Measurements from ENCODE around the gene PRR14.

Gene PRR14

DNA sequence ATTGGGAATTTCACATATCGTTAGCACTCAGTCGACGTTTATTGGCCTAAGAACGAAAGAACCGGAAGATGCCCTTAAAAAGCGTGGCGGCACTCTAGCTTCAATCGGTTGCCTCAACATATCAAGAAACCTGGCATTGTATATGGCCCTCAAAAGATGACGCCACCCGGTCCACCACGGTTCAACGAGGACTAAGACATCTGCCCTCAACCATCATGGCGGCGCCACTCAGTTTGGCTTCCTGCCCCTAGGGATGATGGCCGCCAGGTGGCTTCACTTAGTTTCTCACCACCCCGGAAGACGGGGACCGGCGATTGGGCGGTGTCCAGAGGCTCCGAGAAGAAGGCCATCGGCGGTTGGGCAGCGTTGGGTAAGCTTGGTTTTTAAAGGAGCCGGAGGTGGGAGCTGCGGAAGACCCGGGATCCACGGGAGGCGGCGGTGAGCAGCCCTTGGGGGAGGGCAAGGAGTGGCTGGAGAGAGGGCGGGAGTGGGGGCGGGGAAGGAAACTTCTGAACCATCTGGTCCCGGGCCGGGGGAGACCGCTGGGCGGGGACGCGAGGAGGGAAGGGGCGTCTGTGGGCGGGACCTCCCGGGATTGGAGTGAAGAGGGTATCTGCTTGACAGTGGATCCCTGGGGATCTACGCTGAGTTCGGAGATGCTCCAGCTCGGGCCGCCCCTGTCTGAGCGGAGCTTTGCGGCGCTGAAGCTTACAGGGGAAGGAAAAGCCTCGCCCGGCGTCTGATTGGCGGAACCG lies at the start of gene PRR14:
Gene PRR14 (plus strand): TSS at position 592 of the 755 bp plus-strand sequence. CDS start 686 bp downstream, outside the sequence.
- DNase-seq (ENCODE audit: low spot score) = peak; percentile 91

DNA sequence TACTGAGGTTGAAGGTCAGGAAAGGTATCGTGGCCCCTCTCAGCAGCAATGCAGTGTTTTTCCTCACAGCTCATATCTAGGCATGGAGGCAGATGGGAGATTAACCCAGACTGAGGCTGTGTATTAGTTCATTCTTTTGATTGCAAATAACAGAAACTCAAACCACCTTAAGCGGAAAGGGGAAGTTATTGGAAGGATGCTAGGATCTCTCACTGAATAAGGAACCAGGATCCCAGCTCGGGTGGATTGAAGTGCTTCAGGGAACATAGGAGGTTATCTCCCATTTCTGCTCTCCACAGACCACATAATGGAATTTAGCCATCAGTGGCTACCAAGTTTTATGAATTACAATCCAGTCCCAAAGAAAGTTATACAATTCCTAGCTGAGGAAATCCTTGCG lies 48.8 kb upstream of the PRR14 start:
- no peak for DNase-seq (ENCODE audit: low spot score)

DNA sequence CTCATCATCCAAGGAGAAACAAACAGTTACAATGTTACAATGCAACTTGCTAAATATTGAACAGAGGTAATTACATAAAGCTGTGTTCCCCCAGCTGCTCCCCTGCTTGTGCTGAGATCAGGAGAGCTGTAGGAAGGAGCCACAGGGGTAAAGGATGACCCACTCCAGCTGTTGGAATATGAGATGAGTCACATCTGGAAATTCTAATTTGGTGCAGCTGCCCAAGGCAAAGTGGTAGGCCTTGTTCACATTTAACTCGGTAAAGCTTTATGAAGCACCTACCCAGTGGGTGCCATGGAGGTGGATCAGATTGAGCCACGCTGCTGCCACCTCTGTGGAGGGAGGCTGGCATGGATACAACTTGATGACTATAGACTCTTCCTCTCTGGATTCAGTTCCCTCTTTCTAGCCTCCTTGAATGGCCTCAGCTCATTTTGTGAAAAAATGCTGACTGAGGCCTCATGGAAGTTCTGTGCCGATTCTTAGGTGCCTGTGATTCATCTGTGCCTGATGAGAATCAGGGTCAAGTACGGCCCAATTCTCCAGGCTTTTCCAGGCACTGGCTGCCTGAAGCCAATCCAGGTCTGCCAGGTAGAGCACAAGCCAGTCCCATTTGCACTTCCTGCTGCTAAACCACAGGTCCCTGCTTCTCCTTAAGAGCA lies 48.0 kb upstream of the PRR14 start:
- DNase-seq (ENCODE audit: low spot score) = no peak

DNA sequence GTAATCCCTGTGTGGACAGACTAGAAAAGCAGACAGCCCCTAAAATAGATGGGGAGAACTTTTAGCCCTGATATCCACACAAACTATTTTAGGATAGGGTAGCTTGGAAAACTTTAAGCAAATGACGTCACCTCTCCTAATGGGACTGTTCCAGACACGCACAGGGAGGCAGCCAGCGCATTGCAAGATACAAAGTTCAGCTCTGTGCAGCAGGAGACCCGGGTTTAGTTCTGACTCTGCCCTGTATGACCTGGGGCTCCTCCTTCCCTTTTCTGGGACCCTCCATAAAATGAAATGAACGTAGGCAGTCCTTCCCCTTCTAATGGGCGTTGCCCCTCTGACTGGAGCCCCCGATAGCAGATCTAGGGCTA lies 46.8 kb upstream of the PRR14 start:
- no peak for DNase-seq (ENCODE audit: low spot score)

DNA sequence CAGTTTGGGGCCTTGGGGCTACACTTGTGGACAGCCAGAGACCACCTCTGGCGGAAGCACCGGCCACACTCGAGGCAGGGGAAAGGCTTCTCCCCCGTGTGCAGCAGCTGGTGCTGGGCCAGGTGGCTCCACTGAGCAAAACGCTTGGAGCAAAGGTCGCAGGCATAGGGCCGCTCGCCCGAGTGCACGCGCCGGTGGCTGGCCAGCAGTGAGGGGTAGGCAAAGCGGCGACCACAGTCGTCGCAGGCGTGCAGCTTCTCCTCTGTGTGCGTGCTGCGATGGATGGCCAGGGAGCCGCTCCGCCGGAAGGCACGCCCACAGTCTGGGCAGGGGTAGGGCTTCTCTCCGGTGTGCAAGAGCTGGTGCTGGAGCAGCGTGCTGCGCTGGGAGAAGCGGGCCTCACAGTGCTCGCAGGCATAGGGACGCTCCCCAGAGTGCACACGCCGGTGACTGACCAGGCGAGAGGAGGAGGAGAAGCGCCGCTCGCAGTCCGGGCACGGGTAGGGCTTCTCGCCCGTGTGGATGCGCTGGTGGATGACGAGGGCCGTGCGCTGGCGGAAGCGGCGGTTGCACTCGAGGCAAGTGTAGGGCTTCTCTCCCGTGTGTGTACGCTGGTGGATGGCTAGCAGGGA lies 46.3 kb upstream of the PRR14 start:
- DNase-seq (ENCODE audit: low spot score) = no peak

DNA sequence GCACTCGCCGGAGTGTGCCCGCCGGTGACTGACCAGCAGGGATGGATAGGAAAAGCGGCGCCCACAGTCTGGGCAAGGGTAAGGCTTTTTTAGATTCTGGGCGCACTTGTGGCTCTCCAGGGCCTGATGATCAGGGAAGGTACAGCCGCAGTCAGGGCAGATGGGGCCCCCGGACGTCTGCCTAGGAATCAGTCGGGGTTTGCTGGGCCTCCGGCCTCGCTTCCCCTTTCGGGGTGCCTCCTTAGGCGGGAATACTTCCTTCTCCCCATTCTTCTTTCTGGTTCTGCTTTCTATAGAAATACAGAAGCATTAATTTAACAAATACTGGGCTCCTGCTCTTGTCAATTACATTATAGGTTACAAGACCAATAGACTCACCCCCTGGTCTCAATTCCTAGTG lies 45.6 kb upstream of the PRR14 start:
- no peak for DNase-seq (ENCODE audit: low spot score)

DNA sequence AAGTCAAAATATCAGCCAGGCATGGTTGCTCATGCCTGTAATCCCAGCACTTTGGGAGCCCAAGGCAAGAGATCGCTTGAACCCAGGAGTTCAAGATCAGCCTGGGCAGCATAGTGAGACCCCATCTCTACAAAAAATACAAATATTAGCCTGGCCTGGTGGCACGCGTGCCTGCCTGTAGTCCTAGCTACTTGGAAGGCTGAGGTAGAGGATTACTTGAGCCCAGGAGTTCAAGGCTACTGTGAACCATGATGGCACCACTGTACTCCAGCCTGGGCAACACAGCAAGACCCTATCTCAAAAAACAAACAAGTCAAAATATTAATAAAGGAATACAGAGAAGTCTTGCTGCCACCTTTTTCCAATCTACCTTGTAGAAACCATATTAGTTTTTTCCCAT lies 44.8 kb upstream of the PRR14 start:
- DNase-seq (ENCODE audit: low spot score) = no peak

DNA sequence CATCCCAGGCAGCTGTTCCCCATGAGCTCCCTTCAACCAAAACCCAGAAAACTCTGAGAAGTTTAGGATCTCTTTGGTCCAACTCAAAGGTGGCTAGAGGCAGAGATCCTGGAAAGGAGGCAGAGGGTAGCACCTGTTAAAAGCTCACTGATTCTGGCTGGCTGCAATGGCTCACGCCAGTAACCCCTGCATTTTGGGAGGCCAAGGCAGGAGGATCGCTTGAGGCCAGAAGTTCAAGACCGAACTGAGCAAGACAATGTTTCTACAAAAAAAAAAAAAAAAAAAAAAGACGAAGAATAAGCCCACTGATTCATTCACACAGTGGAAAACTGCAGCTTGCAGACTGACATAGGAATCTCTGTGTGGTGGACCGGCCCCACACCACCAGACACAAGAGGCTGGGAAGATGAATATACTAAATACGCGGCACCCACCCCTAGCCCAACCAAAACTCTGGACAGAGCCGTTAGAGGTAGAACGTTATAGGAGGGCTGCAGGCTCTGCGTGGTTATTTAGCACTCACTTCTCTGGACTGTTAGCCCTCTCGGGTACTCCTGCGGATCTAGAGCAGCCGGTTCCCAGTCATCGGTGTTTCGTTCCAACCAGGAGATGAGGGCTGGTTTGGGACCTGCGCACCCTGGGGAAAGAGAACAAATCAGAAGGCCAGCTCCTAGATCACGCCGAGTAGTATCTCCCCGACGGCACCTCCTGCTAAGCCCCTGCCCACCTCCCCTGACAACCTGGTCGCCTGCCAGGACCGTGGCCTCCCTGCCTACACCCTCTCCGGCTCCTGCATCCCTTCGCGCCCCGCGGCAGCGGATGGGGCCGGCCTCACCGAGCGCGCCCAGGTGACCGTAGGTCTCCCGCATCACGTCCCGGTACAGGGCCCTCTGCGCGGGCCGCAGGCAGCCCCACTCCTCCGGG lies 41.5 kb upstream of the PRR14 start:
- DNase-seq (ENCODE audit: low spot score) = peak; percentile 71

DNA sequence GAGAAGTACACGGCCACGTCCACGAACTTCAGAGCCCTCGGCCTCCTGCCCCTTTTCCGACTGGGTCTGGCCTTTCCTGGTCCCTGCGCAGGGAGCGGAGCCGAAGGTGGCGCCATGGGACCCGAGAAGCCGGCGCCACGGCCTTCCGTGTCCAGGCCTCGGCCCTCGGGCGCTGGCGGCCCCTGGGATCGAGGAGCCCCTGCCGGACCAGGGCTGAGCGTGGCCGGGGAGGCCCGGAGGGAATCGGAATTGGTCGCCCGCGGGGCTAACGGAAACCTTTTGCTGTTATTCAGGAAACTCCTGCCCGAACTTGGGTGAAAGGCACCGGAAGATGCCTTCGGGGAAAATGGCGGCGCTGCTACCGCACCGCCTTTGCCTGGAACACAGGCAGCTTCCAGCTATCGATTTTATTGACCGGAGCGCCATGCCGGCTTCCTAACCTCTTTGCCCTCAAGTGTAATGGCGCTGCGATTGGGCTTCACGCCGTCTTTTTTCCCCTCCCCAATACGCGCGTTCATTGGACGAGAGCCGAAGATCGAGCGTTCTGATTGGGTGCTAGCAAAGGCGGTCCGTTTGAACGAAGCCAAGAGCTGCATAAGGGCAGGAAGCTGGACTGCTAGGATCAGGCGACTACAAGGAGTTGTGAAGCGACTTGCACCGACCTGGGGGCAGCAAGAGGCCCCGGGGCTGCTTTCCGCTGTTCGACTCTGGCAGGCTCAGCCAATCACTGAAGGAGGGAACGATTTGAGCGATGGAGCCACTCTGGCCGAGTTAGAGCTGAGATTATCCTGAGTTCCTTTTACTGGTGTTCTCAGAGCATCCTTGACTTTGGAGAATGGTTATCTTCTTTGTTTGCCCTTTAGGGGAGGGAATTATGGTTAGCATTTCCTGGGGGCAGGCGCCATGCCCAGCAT lies 40.6 kb upstream of the PRR14 start, which contains the start of gene ZNF689:
Gene ZNF689 (minus strand): TSS at position 464 of the 914 bp plus-strand sequence. CDS start 348 bp downstream, at position 116.
- peak; percentile 98 for DNase-seq (ENCODE audit: low spot score)

DNA sequence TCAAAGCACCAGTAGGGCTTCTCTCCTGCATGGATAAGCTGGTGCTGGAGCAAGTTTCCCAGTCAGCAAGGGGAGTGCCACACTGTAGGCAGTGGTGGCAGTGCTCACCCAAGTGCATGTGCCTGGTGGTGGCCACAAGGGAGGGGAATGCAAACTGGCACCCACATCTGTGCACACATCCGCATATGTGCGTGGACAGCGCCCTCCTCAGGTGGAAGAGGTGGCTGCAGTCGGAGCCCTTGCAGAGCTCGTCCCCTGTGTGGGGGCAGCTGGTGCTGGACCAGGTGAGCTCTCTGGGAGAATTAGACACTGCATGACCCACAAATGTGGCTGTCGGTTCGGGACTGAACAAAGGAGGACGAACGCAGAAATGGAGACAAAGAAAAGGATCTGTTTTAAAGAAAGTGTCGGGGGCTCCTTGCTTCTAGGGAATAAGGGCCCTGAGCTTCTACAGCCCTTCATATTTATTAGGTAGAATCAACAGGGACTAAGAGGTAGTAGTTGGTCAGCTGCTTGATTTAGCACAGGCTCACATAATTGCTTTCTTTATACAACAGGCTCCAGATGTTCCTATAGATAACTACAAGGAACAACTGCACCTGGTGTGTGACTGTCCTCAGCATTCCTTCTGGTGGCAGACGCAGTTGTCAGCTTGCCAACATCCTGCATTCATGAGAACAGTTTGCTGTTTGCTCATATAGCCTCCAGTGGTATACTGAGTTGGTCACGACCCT lies 35.2 kb upstream of the PRR14 start:
- peak; percentile 83 for DNase-seq (ENCODE audit: low spot score)

DNA sequence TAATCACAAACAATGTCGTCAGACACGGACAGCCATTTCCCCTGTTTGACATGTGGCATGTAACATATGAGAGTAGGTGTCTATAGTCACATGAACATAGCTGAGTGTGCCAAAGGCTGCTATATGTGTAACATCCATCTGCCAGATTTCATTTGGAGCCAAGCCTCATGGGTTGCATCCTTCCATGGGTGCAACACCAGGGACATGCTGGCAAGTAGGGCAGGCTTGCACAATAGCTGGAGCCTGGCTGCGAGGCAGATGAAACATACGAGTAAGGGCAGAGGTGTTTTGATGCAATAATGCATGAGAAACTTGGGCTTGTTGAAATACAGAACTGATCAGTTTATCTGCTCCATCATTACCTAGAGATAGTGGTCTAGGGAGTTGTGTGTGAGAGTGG lies 31.6 kb upstream of the PRR14 start:
- no peak for DNase-seq (ENCODE audit: low spot score)

DNA sequence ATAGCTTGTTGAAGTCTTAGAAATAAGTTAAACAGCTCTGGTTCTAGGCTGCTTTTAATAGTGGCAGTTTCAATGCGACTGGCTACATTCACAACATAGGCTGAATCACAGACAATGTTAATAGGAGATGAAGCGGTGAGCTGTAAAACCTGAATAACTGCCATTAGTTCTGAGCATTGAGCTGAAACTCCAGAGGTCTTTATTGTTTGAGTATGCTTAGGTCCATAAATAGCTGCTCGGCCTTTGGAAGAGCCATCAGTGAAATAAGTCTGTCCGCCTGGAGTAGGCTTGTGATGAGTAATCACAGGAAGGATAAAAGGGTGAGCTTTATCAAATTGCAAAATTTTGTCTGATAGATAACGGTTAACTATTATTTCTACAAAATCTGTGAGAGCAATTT lies 31.1 kb upstream of the PRR14 start:
- no peak for DNase-seq (ENCODE audit: low spot score)

DNA sequence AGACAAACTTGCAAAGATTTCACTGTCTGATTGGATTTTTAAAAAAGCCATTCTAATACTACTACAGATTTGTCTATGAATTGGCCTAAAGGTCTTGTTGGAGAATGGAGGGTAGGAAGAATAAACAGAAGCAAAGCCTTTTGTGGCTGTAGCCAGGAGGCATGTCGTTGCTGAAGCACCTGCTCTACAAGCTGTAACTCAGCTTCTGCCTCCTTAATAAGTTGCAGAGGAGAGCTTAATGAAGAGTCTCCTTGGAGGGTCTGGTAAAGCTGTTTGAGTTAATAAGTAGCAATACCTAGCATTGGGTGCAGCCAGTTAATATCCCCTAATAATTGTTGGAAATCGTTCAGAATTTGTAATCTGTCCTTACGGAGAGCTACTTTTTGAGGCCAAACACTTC lies 30.6 kb upstream of the PRR14 start:
- DNase-seq (ENCODE audit: low spot score) = no peak

DNA sequence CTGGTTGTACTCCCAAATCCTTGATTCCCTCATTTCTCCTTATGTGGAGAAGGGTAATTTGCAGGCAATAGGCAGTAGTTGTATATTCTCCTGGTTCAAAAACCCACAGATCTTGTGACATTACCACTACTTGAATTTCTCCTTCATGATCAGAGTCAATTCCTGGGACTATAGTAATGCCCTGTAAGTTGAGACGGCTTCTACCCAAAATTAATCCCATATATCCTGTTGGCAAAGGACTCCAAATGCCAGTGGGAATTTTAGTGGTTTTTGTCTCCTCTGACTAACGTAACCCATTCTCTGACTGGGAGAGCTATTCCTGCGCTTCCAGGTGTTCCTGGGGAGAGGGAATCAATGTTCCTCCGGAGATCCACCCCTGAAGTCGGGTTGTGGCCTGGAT lies 29.0 kb upstream of the PRR14 start:
- DNase-seq (ENCODE audit: low spot score) = no peak

DNA sequence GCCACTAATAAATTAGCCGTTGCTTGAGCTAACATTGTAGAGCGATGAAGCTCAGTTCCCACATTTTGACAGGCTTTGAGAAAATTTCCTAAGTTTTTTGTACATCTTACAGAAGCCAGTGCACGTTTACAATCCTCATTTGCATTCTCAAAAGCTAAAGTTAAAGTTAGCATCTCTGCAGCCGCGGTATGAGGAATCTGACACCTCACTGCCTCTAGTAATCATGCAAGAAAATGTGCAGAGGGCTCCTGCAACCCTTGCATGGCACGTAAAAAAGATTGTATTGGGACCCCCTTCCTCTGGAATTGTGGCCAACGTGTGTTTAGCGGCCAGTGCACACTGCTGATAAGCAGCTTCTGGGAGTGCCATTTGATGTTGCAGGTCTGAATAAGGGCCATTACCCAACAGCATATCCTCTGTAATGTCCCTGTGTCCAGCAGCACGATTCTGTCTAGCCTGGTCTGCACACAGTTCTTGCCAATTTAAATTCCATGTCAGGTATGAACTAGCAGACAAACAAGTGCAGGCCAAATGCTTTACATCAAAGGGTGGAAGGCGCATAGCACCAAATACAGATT lies 28.2 kb upstream of the PRR14 start:
- DNase-seq (ENCODE audit: low spot score) = no peak

DNA sequence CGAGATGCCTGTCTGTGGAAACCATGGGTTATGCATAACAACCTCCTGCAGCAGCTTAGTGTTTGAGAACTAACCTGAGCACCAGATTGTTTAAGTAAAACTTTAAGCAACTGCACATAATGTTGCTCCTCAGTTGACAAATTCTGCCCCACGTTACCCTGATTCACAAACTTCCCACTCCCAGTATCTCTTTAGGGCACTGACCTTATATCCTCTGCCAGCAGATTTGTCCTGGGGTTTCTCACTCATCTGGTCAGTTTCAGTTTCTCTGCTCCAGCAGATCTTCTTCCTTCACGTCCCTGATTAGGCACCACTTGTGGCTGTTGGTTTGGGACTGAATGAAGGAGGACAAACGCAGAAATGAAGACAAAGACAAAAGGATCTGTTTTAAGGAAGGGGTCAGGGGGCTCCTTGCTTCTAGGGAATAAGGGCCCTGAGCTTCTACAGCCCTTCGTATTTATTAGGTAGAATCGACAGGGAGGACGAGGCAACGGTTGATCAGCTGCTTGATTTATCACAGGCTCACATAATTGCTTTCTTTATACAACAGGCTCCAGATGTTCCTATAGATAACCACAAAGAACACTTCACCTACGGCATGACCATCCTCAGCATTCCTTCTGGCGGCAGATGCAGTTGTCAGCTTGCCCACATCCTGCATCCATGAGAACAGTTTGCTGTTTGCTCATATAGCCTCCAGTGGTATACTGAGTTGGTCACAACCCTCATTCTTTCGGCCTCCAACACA lies 27.1 kb upstream of the PRR14 start:
- no peak for DNase-seq (ENCODE audit: low spot score)

DNA sequence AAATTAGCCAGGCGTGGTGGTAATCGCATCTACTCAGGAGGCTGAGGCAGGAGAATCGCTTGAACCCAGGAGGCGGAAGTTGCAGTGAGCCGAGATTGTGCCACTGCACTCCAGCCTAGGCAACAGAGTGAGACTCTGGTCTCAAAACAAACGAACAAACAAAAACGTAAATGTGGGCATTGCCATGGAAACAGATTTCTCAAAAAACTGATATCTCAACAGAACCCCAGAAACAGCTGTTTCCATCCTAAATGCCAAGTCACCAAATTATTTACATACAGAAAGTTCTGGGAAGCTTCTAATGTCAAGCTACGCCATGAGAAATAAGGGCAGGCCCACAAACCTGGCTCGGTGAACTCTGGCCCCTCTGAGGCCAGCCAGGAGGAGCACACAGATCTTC lies 24.5 kb upstream of the PRR14 start:
- DNase-seq (ENCODE audit: low spot score) = no peak

DNA sequence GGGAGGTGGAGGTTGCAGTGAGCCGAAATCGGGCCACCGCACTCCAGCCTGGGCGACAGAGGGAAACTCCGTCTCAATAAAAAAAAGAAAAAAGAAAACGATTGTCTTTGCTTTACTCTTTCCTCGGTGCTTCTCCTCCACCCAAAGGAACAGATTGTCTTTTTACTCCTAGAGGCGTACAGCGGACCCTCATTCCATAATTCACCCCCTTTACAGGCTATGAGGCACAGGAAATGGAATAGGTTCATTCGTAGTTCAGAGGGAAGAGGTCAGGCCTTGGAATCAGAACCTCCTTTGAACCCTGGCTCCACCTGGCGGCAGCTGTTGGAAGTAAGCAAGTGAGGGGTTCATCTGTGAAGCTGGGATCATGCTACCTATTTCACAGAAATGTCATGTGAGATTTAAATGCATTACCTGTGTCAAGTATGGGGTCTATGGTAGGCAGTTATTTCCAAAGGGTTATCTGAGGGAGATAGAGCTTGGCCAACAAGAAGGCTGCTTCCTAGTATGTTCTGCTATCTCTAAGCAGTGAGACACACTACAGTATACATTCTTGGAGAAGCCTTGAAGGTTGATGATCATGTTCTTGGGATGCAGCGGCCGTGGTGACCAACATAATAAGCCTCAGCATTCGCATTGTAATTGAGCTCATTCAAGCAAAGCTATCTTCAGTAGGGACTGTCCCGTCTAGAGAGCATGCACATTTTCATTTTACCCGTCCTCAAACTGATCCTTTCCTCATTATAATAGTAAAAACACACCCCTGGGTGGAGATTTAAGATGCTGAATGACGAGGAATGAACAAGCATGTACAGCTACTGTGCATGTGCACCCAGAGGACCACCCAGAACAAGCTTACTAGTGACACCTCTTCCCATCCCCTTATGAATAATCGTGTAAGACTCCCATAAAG lies 21.9 kb upstream of the PRR14 start:
- peak; percentile 79 for DNase-seq (ENCODE audit: low spot score)
